Measurements from ENCODE around the gene INS.

GRCh38 chr11:2138431-2139122 is 22.4 kb downstream of the INS start:
- TF ChIP-seq CTCF (IDR thresholded peaks at IDR 0.05; ENCODE audit: insufficient read depth, low read length, poor library complexity, severe bottlenecking) (no peak), EZH2phosphoT487 (conservative IDR thresholded peaks at IDR 0.05; ENCODE audit: low read length) (no peak)

Measured in SU-DHL-6 (cell line).